ENCODE results near the gene BBX. TPM values are rescaled to one million over a fixed set of nuclear protein-coding genes. Genes with fewer than 3 reads are reported as not detected.

Gene BBX
- total RNA-seq, 1 donor from 2014 or later, result 90.3 TPM

DNA sequence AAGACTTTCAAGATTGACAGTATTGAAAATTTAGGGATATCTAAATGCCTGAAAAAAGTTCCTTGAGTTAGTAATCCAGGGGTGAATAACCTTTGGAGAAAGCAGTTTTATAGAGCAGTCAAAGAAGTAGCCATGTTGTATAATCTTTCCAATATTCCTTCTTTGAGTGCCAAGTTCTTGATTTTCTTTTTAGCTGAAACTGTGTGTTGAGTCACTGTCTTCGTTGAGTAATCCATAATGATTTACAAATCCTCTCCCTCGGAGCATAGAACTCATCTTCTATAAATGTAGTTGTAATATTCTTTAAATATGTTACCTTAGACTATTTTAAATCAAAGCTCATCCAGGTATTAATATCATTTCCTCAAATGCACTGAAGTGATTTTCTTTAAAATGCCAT is 135.2 kb downstream of the BBX start:
- no peak overlapping the region for H3K4me3 Mint-ChIP-seq
- H3K36me3 Mint-ChIP-seq, result no peaks in the 10 kb centered on the region
- no peak overlapping the region for H3K27ac Mint-ChIP-seq
- DNase-seq (ENCODE audit: low spot score in 2 of 2, unreplicated experiment in 2 of 2), result no peak
- no peaks in the 10 kb centered on the region for H3K9me3 Mint-ChIP-seq
- H3K4me1 Mint-ChIP-seq, result peaks cover 10% of the 10 kb centered on the region
- TF ChIP-seq, protein P1, sequence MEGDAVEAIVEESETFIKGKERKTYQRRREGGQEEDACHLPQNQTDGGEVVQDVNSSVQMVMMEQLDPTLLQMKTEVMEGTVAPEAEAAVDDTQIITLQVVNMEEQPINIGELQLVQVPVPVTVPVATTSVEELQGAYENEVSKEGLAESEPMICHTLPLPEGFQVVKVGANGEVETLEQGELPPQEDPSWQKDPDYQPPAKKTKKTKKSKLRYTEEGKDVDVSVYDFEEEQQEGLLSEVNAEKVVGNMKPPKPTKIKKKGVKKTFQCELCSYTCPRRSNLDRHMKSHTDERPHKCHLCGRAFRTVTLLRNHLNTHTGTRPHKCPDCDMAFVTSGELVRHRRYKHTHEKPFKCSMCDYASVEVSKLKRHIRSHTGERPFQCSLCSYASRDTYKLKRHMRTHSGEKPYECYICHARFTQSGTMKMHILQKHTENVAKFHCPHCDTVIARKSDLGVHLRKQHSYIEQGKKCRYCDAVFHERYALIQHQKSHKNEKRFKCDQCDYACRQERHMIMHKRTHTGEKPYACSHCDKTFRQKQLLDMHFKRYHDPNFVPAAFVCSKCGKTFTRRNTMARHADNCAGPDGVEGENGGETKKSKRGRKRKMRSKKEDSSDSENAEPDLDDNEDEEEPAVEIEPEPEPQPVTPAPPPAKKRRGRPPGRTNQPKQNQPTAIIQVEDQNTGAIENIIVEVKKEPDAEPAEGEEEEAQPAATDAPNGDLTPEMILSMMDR (IDR thresholded peaks at IDR 0.05; ENCODE audit: unreplicated experiment), result no peak
- H3K27me3 Mint-ChIP-seq (ENCODE audit: low read depth), result no peaks in the 10 kb centered on the region

DNA sequence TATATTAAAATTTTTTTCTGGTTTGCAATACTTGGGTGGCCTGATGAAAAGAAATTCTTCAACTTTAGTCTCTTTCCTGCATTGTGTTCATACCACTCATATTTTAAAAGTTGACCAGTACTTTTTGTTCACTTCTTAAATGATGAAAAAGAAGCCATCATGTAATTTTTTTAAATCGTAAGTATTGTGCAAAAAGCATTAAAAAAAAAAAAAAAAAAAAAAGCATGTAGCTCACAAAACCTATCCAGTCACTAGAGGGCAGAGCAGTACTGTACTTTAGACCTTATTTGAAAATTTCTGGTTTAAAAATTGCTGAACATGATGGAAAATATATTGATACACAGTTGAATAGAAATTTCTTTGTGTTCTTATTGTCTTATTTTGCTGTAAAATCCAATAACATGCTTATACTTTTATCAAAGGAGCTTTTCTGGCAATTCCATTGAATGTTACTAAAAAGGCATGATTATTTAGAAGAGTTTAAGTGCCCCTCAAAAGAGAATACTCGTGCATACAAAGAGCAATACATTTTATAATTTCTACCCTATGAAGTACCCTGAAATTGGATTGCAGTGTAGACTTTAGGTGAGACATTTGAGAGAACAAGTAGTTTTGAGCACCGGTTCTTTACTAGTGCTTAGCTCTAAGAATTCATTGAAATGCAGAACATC is 137.7 kb downstream of the BBX start:
- no peak overlapping the region for H3K4me3 Mint-ChIP-seq
- H3K27me3 Mint-ChIP-seq (ENCODE audit: low read depth), result no peaks in the 10 kb centered on the region
- H3K9me3 Mint-ChIP-seq, result no peaks in the 10 kb centered on the region
- TF ChIP-seq, protein P1 (IDR thresholded peaks at IDR 0.05; ENCODE audit: unreplicated experiment), result peak; percentile 68
- no peak for DNase-seq (ENCODE audit: low spot score in 2 of 2, unreplicated experiment in 2 of 2)
- H3K36me3 Mint-ChIP-seq, result no peaks in the 10 kb centered on the region
- H3K27ac Mint-ChIP-seq, result no peak overlapping the region
- peaks cover 26% of the 10 kb centered on the region for H3K4me1 Mint-ChIP-seq

DNA sequence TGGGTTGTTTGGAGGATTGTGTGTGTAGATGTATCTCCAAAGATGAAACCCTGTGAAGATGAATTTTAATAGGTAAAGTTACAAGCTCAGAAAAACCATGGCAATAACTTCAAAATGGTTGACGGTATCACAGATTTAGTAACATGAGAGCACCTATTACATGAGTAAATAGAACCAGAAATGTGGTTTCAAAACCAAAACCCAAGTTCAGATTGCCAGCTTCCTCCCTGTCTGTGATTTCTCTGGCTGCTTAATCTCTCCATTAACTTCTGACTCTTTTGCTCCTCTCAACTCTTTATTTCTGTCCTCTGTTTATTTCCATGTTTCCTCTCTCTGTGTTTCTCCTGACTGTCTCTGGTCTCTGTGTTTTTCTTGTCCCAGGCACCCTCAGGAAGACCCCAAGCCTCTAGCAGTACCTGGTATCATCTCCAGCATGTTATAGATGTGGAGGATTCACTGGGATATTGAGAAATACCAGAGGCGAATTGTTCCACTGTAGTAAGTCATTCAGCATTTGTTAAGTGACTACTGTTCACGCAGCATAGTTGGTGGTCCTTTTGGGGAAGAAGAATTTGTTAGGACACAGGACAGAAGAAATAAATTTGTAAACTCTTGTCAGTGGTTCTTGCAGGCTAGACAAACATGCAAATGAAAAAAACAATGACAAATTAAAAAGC is 138.8 kb downstream of the BBX start:
- peaks cover 2% of the 10 kb centered on the region for H3K36me3 Mint-ChIP-seq
- H3K4me1 Mint-ChIP-seq, result peaks cover 34% of the 10 kb centered on the region
- DNase-seq (ENCODE audit: low spot score in 2 of 2, unreplicated experiment in 2 of 2), result no peak
- no peaks in the 10 kb centered on the region for H3K9me3 Mint-ChIP-seq
- H3K27me3 Mint-ChIP-seq (ENCODE audit: low read depth), result no peaks in the 10 kb centered on the region
- TF ChIP-seq, protein P1 (IDR thresholded peaks at IDR 0.05; ENCODE audit: unreplicated experiment), result no peak
- H3K4me3 Mint-ChIP-seq, result no peak overlapping the region
- peak overlapping the region; percentile 79 for H3K27ac Mint-ChIP-seq

DNA sequence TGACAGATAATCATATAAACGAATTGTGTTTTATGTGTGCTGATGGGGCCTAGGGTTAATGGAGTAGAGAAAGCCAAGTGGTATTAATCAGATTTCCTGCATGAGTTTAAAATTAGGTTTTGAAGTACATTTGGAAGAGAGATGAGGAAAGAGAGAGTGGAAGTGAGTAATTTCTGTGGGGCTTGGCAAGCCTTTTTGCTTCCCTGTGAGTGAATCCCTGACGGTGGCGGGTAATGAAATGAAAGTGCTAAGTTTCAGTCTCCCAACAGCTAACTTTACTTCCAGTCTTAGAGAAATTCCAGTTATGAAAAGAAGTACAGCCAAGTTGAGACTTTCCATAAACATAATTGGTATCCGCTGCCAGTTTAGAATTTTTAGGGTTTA is 139.4 kb downstream of the BBX start:
- H3K27ac Mint-ChIP-seq, result peak overlapping the region; percentile 79
- TF ChIP-seq, protein P1 (IDR thresholded peaks at IDR 0.05; ENCODE audit: unreplicated experiment), result no peak
- H3K9me3 Mint-ChIP-seq, result no peaks in the 10 kb centered on the region
- no peak for DNase-seq (ENCODE audit: low spot score in 2 of 2, unreplicated experiment in 2 of 2)
- peaks cover 37% of the 10 kb centered on the region for H3K4me1 Mint-ChIP-seq
- H3K36me3 Mint-ChIP-seq, result peaks cover 2% of the 10 kb centered on the region
- no peak overlapping the region for H3K4me3 Mint-ChIP-seq
- no peaks in the 10 kb centered on the region for H3K27me3 Mint-ChIP-seq (ENCODE audit: low read depth)

DNA sequence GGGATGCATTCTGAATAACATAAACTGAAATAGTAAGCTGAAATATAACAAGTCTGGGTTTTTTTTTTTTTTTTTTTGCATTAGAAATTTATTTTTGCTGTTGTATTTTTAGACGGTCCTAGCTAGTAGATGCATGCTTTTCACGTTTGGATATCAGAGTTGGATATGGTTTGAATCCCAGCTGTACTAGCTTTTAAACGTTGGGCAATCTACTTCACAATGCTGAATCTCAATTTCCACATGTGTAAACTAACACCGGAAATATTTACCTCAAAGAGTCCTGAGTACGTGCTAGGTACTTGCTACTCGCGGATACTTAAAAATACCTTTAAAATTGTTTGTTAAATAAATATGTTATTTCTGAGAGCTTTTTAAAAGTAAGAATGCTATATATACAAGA is 139.8 kb downstream of the BBX start:
- H3K36me3 Mint-ChIP-seq, result peaks cover 2% of the 10 kb centered on the region
- DNase-seq (ENCODE audit: low spot score in 2 of 2, unreplicated experiment in 2 of 2), result no peak
- H3K4me3 Mint-ChIP-seq, result no peak overlapping the region
- H3K4me1 Mint-ChIP-seq, result peaks cover 37% of the 10 kb centered on the region
- H3K27me3 Mint-ChIP-seq (ENCODE audit: low read depth), result no peaks in the 10 kb centered on the region
- H3K9me3 Mint-ChIP-seq, result no peaks in the 10 kb centered on the region
- TF ChIP-seq, protein P1 (IDR thresholded peaks at IDR 0.05; ENCODE audit: unreplicated experiment), result no peak
- H3K27ac Mint-ChIP-seq, result peak overlapping the region; percentile 79
